Nephron (organoid): ENCODE data around the gene PHGDH.

Source experiments
- H3K27ac Mint-ChIP-seq, 3 experiments: 2 replicates each; pipeline ENCODE4 v1.8.0; 2020; ENCODE audit warnings: mixed read lengths in 3 of 3, mild to moderate bottlenecking in 2 of 3, moderate library complexity in 1 of 3
- H3K27me3 Mint-ChIP-seq: 2 replicates; pipeline ENCODE4 v1.8.0; 2021; ENCODE audit warnings: low read depth, mild to moderate bottlenecking, moderate library complexity, mixed read lengths
- H3K36me3 Mint-ChIP-seq: 2 replicates; pipeline ENCODE4 v1.8.0; 2020; ENCODE audit warnings: low read depth, mixed read lengths
- H3K4me1 Mint-ChIP-seq: 2 replicates; pipeline ENCODE4 v1.8.0; 2020; ENCODE audit warnings: mixed read lengths
- H3K4me3 Mint-ChIP-seq, 3 experiments: 2 replicates each; pipeline ENCODE4 v1.8.0; 2020; ENCODE audit warnings: mild to moderate bottlenecking in 3 of 3, mixed read lengths in 3 of 3, moderate library complexity in 2 of 3
- H3K9me3 Mint-ChIP-seq: 2 replicates; pipeline ENCODE4 v1.8.0; 2020; ENCODE audit warnings: mixed read lengths
- TF ChIP-seq, protein P1 (sequence below), 3 experiments: fragments of 200-600 bp; sonication (generic); IDR thresholded peaks; one replicate each; pipeline ENCODE4 v1.5.0; 2021; ENCODE audit warnings: antibody characterized with exemption in 3 of 3; ENCODE audit not compliant: unreplicated experiment in 3 of 3

PHGDH gene

DNA sequence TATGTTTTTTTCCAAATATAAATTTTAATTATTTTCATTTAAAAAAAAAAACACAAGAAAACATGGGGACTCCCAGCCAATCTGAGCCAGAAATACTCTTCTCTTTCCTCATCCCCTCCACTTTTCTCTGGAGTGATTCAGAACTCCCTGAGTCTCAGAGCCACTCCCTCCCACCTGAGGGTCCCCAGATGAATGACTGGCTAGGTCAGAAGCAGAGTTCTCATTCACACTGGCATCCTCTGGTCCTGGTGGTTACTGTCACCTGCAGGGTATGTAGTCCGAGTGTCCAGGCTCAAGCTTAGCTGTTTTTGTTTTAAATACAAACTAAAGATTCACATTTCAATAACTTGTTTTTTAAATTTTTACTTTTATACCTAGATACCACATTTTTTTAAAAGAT is 50.7 kb downstream of the PHGDH start:
- no peak overlapping the region for H3K4me3 Mint-ChIP-seq
- TF ChIP-seq, protein P1, sequence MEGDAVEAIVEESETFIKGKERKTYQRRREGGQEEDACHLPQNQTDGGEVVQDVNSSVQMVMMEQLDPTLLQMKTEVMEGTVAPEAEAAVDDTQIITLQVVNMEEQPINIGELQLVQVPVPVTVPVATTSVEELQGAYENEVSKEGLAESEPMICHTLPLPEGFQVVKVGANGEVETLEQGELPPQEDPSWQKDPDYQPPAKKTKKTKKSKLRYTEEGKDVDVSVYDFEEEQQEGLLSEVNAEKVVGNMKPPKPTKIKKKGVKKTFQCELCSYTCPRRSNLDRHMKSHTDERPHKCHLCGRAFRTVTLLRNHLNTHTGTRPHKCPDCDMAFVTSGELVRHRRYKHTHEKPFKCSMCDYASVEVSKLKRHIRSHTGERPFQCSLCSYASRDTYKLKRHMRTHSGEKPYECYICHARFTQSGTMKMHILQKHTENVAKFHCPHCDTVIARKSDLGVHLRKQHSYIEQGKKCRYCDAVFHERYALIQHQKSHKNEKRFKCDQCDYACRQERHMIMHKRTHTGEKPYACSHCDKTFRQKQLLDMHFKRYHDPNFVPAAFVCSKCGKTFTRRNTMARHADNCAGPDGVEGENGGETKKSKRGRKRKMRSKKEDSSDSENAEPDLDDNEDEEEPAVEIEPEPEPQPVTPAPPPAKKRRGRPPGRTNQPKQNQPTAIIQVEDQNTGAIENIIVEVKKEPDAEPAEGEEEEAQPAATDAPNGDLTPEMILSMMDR (IDR thresholded peaks at IDR 0.05; ENCODE audit: unreplicated experiment in 3 of 3): no peak
- H3K27me3 Mint-ChIP-seq: peaks cover 4% of the 10 kb centered on the region
- H3K27ac Mint-ChIP-seq: no peak overlapping the region
- no peaks in the 10 kb centered on the region for H3K36me3 Mint-ChIP-seq
- H3K4me1 Mint-ChIP-seq: peaks cover 20% of the 10 kb centered on the region
- peaks cover 7% of the 10 kb centered on the region for H3K9me3 Mint-ChIP-seq

DNA sequence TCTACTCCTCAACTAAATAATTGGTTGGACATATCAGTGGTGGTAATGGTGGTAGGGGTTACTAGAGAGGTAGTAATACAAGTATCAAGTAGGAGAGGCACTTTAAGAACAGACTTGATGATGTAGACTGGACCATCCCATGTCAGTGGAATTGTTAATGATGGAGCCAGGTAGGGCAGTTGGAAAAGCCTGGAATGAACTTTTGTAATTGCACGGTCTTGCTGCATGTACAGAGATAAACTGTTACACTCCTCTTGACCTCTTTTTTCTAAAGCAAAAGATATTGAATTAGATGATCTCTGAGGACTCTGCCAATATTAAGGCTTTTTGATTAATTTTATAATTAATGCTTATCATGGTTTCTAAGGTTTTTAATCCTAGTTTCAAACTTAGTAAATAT is 51.2 kb downstream of the PHGDH start:
- no peaks in the 10 kb centered on the region for H3K36me3 Mint-ChIP-seq

DNA sequence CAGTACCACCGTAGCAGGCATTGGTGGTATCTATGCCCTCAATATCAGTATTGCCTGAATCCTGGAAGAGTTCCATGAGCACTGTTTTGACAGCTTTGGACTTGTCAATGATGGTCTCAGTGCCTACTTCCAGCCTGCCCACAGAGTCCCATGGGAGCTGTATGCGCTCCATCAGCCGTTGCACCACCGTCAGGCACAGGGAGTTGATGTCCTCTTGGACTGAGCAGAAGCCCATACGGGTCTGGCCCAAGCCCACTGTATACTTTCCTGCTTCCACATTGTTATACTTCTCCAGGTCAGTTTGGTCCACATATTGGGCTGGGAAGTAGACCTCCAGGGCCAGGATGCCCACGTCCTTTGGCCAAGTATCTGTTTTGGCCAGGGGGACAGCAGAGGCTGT is 52.5 kb downstream of the PHGDH start:
- H3K4me1 Mint-ChIP-seq: peaks cover 33% of the 10 kb centered on the region
- TF ChIP-seq, protein P1 (IDR thresholded peaks at IDR 0.05; ENCODE audit: unreplicated experiment in 3 of 3): no peak

More for the DNA sequence above, 51.2 kb downstream of the PHGDH start:
- peaks cover 7% of the 10 kb centered on the region for H3K9me3 Mint-ChIP-seq
- no peak overlapping the region for H3K4me3 Mint-ChIP-seq
- H3K27ac Mint-ChIP-seq: no peak overlapping the region
- H3K27me3 Mint-ChIP-seq: peaks cover 5% of the 10 kb centered on the region
- TF ChIP-seq, protein P1 (IDR thresholded peaks at IDR 0.05; ENCODE audit: unreplicated experiment in 3 of 3): no peak
- peaks cover 23% of the 10 kb centered on the region for H3K4me1 Mint-ChIP-seq

DNA sequence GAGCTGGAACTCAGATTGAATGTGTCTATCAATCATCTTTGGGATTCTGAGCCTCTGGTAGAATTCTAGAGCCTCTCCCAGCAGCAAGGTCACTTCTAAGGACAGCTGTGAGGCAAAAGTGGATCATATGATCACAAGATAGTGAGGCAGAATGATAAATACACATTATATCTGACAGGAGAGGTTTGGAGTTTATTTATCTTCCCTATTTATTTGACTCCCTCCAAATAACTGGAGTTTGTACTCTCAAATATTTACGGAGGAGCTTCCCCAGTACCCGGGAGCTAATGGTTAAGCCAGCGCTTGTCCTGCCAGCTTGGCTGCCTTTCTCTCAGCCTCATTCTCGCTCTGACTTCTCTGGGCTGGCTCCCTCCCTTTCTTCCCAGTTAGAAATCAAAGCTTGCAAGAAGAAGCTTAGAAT is 54.6 kb downstream of the PHGDH start:
- peaks cover 5% of the 10 kb centered on the region for H3K27me3 Mint-ChIP-seq
- peaks cover 7% of the 10 kb centered on the region for H3K9me3 Mint-ChIP-seq
- peaks cover 33% of the 10 kb centered on the region for H3K4me1 Mint-ChIP-seq
- peak overlapping the region; percentile 75 to 87 (median 80) for H3K27ac Mint-ChIP-seq
- TF ChIP-seq, protein P1 (IDR thresholded peaks at IDR 0.05; ENCODE audit: unreplicated experiment in 3 of 3): no peak
- H3K36me3 Mint-ChIP-seq: no peaks in the 10 kb centered on the region
- peak overlapping the region in 1 of 3 experiments; percentile 13 for H3K4me3 Mint-ChIP-seq

More for the DNA sequence above, 52.5 kb downstream of the PHGDH start:
- H3K9me3 Mint-ChIP-seq: peaks cover 7% of the 10 kb centered on the region
- H3K27ac Mint-ChIP-seq: no peak overlapping the region
- peaks cover 5% of the 10 kb centered on the region for H3K27me3 Mint-ChIP-seq
- H3K4me3 Mint-ChIP-seq: no peak overlapping the region
- no peaks in the 10 kb centered on the region for H3K36me3 Mint-ChIP-seq

DNA sequence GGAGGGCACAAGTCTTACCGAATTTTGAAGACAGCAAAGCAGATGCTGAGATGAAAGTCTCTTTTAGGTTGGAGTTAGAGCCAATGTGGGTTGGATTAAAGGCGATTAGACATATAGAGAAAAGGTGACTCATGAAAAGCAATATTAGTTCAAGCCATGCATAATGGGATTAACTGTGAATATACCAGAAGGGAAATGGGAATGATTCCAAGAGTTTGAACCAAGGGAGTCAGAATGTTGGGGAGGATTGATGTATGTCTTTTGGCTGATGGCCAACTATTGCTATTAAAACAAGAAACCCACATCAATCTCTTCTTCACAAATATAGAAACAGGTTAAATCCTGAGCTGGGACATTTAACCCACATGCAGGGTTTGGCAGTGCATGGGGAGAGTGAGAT is 55.8 kb downstream of the PHGDH start:
- H3K9me3 Mint-ChIP-seq: peaks cover 7% of the 10 kb centered on the region
- peaks cover 33% of the 10 kb centered on the region for H3K4me1 Mint-ChIP-seq
- no peaks in the 10 kb centered on the region for H3K36me3 Mint-ChIP-seq
- H3K4me3 Mint-ChIP-seq: peak overlapping the region; percentile 32 to 67 (median 45)
- TF ChIP-seq, protein P1 (IDR thresholded peaks at IDR 0.05; ENCODE audit: unreplicated experiment in 3 of 3): no peak
- peaks cover 5% of the 10 kb centered on the region for H3K27me3 Mint-ChIP-seq
- H3K27ac Mint-ChIP-seq: peak overlapping the region; percentile 75 to 87 (median 80)

DNA sequence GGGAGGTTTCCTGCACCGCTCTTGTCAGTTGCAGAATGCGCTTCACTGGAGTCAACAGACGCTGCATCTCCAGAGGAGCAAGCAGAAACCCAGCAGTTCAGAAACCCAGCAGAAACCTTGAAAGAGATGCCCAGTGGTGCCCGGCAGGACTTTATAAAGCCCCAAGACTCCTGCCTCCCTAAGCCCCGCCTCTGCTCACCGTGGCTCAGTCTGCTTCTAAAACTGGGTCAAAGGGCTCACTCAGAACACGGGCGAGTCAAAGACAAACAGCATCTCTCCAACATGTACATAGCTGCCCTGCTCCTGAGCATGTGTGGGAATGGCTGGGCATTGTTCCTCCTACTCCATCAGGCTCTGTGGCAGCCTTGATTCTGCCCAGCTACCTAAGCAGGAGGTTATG is 57.0 kb downstream of the PHGDH start, which contains the start of gene HMGCS2:
Gene HMGCS2 (minus strand): TSS at position 128 of the 400 bp plus-strand sequence. CDS start 61 bp downstream, at position 67.
- TF ChIP-seq, protein P1 (IDR thresholded peaks at IDR 0.05; ENCODE audit: unreplicated experiment in 3 of 3): no peak
- peaks cover 7% of the 10 kb centered on the region for H3K9me3 Mint-ChIP-seq
- H3K36me3 Mint-ChIP-seq: no peaks in the 10 kb centered on the region

More for the DNA sequence above, 57.0 kb downstream of the PHGDH start, which contains the start of gene HMGCS2:
- Mint-ChIP-seq H3K4me1 (peaks cover 39% of the 10 kb centered on the region), H3K4me3 (peak within 1 kb of the TSS in 1 of 3 experiments; percentile 14), H3K27me3 (peaks cover 5% of the 10 kb centered on the region), H3K27ac (peak within 1 kb of the TSS; percentile 9 to 87 (median 60))
